ENCODE data around the gene CD300C.

The CD300C gene

GRCh38 chr17:74531231-74531761, 14.6 kb downstream of the CD300C start, which contains the start of gene CD300LB:
CD300LB (minus strand) TSS chr17:74531475; CDS start chr17:74531350, 125 bp downstream.
- TF ChIP-seq CTCF (IDR thresholded peaks at IDR 0.05; ENCODE audit: low read depth, low read length) = no peak
- no peak within 1 kb of the TSS for H3K4me3 ChIP-seq (ENCODE audit: low read depth, low read length)

GRCh38 chr17:74530831-74531150, 15.1 kb downstream of the CD300C start:
- no peak overlapping the region for H3K4me3 ChIP-seq (ENCODE audit: low read depth, low read length)
- TF ChIP-seq CTCF (IDR thresholded peaks at IDR 0.05; ENCODE audit: low read depth, low read length) = no peak

GRCh38 chr17:74529243-74529642, 16.7 kb downstream of the CD300C start:
- no peak for TF ChIP-seq CTCF (IDR thresholded peaks at IDR 0.05; ENCODE audit: low read depth, low read length)
- H3K4me3 ChIP-seq (ENCODE audit: low read depth, low read length) = no peak overlapping the region

GRCh38 chr17:74528491-74529199, 17.3 kb downstream of the CD300C start:
- TF ChIP-seq CTCF (IDR thresholded peaks at IDR 0.05; ENCODE audit: low read depth, low read length) = no peak
- no peak overlapping the region for H3K4me3 ChIP-seq (ENCODE audit: low read depth, low read length)

- no peak overlapping the region for H3K4me3 ChIP-seq (ENCODE audit: low read depth, low read length)
- no peak for TF ChIP-seq CTCF (IDR thresholded peaks at IDR 0.05; ENCODE audit: low read depth, low read length)
Measured at GRCh38 chr17:74527756-74528155, 18.2 kb downstream of the CD300C start.

- no peak for TF ChIP-seq CTCF (IDR thresholded peaks at IDR 0.05; ENCODE audit: low read depth, low read length)
- no peak overlapping the region for H3K4me3 ChIP-seq (ENCODE audit: low read depth, low read length)
Measured at GRCh38 chr17:74527081-74527480, 18.8 kb downstream of the CD300C start.

- no peak overlapping the region for H3K4me3 ChIP-seq (ENCODE audit: low read depth, low read length)
- no peak for TF ChIP-seq CTCF (IDR thresholded peaks at IDR 0.05; ENCODE audit: low read depth, low read length)
Measured at GRCh38 chr17:74526681-74527080, 19.2 kb downstream of the CD300C start.
